Measurements from ENCODE around the gene UGGT1. TPM values are rescaled to one million over a fixed set of nuclear protein-coding genes. Genes with fewer than 3 reads are reported as not detected.
A peak's percentile ranks its signal among the peaks of the same experiment; 100 is the strongest.

UGGT1 gene
- total and polyA plus RNA-seq, 9 of the 15 experiments (the other 6 are each of a cell fraction or from before 2014, with no cell fraction given), result 5.1 to 56.4 (median 37.9) TPM

GRCh38 chr2:128187032-128187654 is 96.1 kb downstream of the UGGT1 start (continued):
- TF ChIP-seq GTF3C2 (IDR thresholded peaks at IDR 0.05; ENCODE audit: borderline replicate concordance, extremely low read depth, insufficient read length) (no peak), PHB2 (IDR thresholded peaks at IDR 0.05; ENCODE audit: low read depth) (no peak), SREBF2 (CRISPR knock-in tag; IDR thresholded peaks at IDR 0.05) (no peak), HOXB6 (CRISPR knock-in tag; IDR thresholded peaks at IDR 0.05; ENCODE audit: borderline replicate concordance) (no peak), BRF2 (IDR thresholded peaks at IDR 0.05; ENCODE audit: borderline replicate concordance, insufficient read depth, insufficient read length) (no peak), RB1 (IDR thresholded peaks at IDR 0.05; ENCODE audit: low read depth) (no peak), SMARCE1 (IDR thresholded peaks at IDR 0.05) (no peak), NR4A1 (CRISPR knock-in tag; IDR thresholded peaks at IDR 0.05) (no peak), NR4A1 (tag; IDR thresholded peaks at IDR 0.05) (0 out of 2 replicates have a peak, but pooled peaks have one; percentile 39), ILF3 (IDR thresholded peaks at IDR 0.05; ENCODE audit: borderline replicate concordance) (no peak), ASH1L (IDR thresholded peaks at IDR 0.05; ENCODE audit: borderline replicate concordance, low read depth, partially characterized antibody) (no peak), NFIC (IDR thresholded peaks at IDR 0.05) (no peak), VEZF1 (CRISPR knock-in tag; IDR thresholded peaks at IDR 0.05) (no peak), ZNF583 (CRISPR knock-in tag; IDR thresholded peaks at IDR 0.05) (no peak), MECOM (CRISPR knock-in tag; IDR thresholded peaks at IDR 0.05) (no peak), ZNF134 (CRISPR knock-in tag; conservative IDR thresholded peaks at IDR 0.05) (no peak), CHD1 (IDR thresholded peaks at IDR 0.05; ENCODE audit: low read length) (no peak)
